Measurements from ENCODE around the gene EPN2. TPM values are rescaled to one million over a fixed set of nuclear protein-coding genes. Genes with fewer than 3 reads are reported as not detected.

The EPN2 gene
- total RNA-seq, 1 donor from 2014 or later = 53.9 TPM

DNA sequence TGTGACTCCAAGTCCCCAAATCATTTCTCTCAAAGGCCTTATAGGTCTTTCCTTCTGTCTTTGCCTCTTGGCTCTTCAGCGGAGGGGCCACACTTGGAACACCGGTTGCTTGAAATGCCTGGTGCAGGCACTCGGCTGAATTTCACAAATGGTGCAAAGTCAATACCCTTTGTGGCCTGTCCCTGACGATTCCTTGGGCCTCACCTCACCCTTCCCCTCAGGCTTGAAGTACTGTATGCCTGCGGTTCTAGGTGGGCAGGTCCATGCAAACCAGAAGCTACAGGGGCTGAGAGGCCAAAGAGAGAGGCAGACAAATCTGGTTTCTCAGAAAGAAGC, 129.4 kb downstream of the EPN2 start:
- DNase-seq (ENCODE audit: extremely low spot score, unreplicated experiment) = no peak
- no peaks in the 10 kb centered on the region for H3K36me3 Mint-ChIP-seq
- H3K4me1 Mint-ChIP-seq (ENCODE audit: unreplicated experiment) = peaks cover 9% of the 10 kb centered on the region
- TF ChIP-seq, protein P1, sequence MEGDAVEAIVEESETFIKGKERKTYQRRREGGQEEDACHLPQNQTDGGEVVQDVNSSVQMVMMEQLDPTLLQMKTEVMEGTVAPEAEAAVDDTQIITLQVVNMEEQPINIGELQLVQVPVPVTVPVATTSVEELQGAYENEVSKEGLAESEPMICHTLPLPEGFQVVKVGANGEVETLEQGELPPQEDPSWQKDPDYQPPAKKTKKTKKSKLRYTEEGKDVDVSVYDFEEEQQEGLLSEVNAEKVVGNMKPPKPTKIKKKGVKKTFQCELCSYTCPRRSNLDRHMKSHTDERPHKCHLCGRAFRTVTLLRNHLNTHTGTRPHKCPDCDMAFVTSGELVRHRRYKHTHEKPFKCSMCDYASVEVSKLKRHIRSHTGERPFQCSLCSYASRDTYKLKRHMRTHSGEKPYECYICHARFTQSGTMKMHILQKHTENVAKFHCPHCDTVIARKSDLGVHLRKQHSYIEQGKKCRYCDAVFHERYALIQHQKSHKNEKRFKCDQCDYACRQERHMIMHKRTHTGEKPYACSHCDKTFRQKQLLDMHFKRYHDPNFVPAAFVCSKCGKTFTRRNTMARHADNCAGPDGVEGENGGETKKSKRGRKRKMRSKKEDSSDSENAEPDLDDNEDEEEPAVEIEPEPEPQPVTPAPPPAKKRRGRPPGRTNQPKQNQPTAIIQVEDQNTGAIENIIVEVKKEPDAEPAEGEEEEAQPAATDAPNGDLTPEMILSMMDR (conservative IDR thresholded peaks at IDR 0.05) = no peak
- H3K9me3 Mint-ChIP-seq = no peaks in the 10 kb centered on the region
- no peak overlapping the region for H3K27ac Mint-ChIP-seq
- no peaks in the 10 kb centered on the region for H3K27me3 Mint-ChIP-seq
- H3K4me3 Mint-ChIP-seq = no peak overlapping the region

DNA sequence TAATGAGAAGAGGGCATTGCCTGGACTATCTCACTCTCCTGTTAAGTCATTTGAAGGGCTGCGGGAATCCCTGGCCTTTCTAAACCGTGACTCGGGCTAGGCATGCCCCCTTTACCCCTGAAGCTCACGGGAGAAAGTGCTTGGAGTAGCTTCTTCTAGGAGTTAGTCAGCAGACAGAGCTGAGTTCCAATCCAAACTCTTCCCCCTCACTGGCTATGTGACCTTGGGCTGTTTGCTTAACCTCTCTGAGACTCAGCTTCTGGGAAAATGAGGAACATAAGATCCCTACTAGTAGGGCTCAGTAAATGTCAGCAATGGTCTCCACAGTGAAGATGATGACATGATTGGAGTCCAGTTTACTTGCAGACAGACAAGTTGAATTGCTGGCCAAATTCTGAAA, 131.1 kb downstream of the EPN2 start:
- Mint-ChIP-seq H3K36me3 (no peaks in the 10 kb centered on the region), H3K9me3 (no peaks in the 10 kb centered on the region), H3K4me3 (no peak overlapping the region), H3K4me1 (ENCODE audit: unreplicated experiment) (peaks cover 3% of the 10 kb centered on the region), H3K27ac (no peak overlapping the region), H3K27me3 (no peaks in the 10 kb centered on the region)
- no peak for DNase-seq (ENCODE audit: extremely low spot score, unreplicated experiment)
- TF ChIP-seq, protein P1 (conservative IDR thresholded peaks at IDR 0.05) = no peak

DNA sequence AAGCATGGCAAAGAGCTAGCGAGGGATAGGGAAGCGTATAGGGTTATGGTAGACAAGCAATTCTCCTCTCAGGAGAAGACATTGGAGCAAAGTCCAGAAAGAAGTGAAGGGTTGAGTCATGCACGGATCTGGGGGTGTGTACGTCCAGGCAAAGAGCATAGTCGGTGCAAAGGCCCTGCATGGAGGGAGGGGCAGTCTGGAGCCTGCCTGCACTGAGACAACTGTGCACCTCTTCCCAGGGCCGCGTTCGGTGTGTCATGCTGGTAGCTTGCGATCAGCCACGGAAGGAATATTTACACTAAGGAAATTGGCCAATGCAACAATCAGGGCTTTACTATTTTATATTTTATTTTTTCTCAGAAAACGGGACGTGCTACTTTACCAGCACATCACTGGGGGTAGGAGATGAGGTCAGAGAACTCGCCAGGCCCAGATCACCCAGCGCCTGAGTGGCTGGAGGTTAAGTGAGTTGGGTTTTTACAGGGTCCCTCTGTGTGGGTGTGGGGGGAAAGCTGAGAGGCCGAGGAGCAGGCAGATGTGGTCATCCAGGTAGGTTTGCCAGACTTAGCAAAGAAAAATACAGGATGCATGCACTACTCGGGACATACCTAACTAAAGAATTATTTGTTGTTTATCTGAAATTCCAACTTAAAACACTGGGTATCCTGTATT, 132.1 kb downstream of the EPN2 start:
- Mint-ChIP-seq H3K36me3 (no peaks in the 10 kb centered on the region), H3K9me3 (no peaks in the 10 kb centered on the region), H3K27me3 (no peaks in the 10 kb centered on the region), H3K27ac (peak overlapping the region; percentile 62), H3K4me3 (no peak overlapping the region), H3K4me1 (ENCODE audit: unreplicated experiment) (peaks cover 4% of the 10 kb centered on the region)
- TF ChIP-seq, protein P1 (conservative IDR thresholded peaks at IDR 0.05) = no peak
- no peak for DNase-seq (ENCODE audit: extremely low spot score, unreplicated experiment)

DNA sequence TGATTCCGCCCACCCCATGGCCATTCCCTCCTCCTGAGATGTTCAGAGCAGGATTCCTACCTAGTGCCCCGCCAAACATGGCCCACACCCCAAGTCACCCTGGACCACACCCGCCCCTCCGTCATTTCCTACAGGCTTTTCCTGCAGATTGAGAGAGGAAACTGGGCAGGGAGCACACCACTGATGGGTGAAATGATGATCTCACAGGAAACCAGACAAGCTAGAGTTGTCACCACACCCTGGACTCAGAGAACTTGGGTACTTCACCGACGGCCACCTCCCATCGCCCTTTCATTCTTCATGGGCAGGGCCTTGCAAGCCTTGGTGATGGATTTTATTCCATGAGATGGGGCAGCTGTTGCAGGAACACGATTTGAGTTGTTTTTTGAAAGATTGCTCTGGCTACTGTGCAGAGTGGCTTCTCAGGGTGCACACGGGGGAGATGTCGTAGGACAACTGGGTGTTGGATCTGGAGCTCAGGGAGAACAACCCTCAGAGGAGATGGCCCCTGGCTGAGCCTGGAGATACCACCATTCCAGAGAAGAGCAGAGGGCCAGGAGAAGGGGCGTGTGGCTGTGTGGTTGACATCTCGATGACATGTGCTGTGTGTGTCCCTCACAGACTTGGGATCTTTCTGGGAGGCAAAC, 132.8 kb downstream of the EPN2 start:
- Mint-ChIP-seq H3K4me1 (ENCODE audit: unreplicated experiment) (peaks cover 8% of the 10 kb centered on the region), H3K27ac (peak overlapping the region; percentile 62), H3K36me3 (no peaks in the 10 kb centered on the region), H3K4me3 (peak overlapping the region; percentile 64), H3K27me3 (no peaks in the 10 kb centered on the region), H3K9me3 (no peaks in the 10 kb centered on the region)
- no peak for DNase-seq (ENCODE audit: extremely low spot score, unreplicated experiment)
- TF ChIP-seq, protein P1 (conservative IDR thresholded peaks at IDR 0.05) = no peak

DNA sequence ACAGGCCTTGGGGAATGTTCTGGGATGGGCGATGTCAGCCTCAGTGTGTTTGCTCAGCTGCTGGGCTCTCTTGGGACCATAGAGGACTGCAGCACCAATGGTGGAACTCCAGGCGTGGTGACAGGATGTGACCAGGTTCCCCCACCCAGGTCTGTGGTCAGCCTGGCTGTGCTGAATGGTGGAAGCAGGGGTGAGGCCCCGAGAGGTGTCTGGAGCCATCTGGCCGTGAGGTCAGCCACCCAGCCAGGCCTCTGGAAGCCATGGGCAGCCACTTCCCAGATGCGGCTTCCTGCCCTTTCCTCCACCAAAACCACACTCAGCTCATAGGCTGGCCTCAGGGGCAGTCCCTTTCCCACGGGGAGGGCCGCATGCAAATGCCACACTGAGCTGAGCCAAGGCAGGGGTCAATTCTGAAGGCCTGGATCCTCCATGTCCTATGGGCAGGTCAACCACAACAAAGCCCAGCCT, 133.4 kb downstream of the EPN2 start:
- no peaks in the 10 kb centered on the region for H3K9me3 Mint-ChIP-seq
- no peaks in the 10 kb centered on the region for H3K27me3 Mint-ChIP-seq
- peaks cover 8% of the 10 kb centered on the region for H3K4me1 Mint-ChIP-seq (ENCODE audit: unreplicated experiment)
- TF ChIP-seq, protein P1 (conservative IDR thresholded peaks at IDR 0.05) = no peak
- H3K27ac Mint-ChIP-seq = no peak overlapping the region
- H3K4me3 Mint-ChIP-seq = no peak overlapping the region
- no peaks in the 10 kb centered on the region for H3K36me3 Mint-ChIP-seq
- DNase-seq (ENCODE audit: extremely low spot score, unreplicated experiment) = no peak
